Left ventricle myocardium inferior (tissue), 1 donor: Measurements from ENCODE around the gene TMIE. TPM values are rescaled to one million over a fixed set of nuclear protein-coding genes. Genes with fewer than 3 reads are reported as not detected.

Source experiments
- DNase-seq: peaks from one replicate; pipeline ENCODE4 v3.0.0-alpha.2; 2020
- H3K27ac ChIP-seq: fragments of 200-600 bp; replicated peaks from 2 replicates; pipeline ENCODE4 v1.8.0; 2021
- H3K27me3 ChIP-seq: fragments of 200-600 bp; 2 replicates; pipeline ENCODE4 v1.8.0; 2021; ENCODE audit warnings: low read depth
- H3K36me3 ChIP-seq: fragments of 200-600 bp; 2 replicates; pipeline ENCODE4 v1.8.0; 2021
- H3K4me1 ChIP-seq: fragments of 200-600 bp; 2 replicates; pipeline ENCODE4 v1.8.0; 2021
- H3K4me3 ChIP-seq: fragments of 200-600 bp; 2 replicates; pipeline ENCODE4 v1.8.0; 2021; ENCODE audit warnings: mild to moderate bottlenecking, moderate library complexity
- H3K9me3 ChIP-seq: fragments of 200-600 bp; replicated peaks from 2 replicates; pipeline ENCODE4 v1.8.0; 2021
- CTCF ChIP-seq: fragments of 200-600 bp; IDR thresholded peaks from 2 replicates; pipeline ENCODE4 v1.8.0; 2021; ENCODE audit warnings: antibody characterized with exemption, mild to moderate bottlenecking, borderline replicate concordance
- intact Hi-C: fragments of 100-400 bp; cut with micrococcal nuclease; formaldehyde crosslinking; loops from one replicate; pipeline ENCODE4 v1.11.0; 2022
- total RNA-seq: library from RNA; stranded (reverse); fragmentation: NEBNext Ultra II Directional; extraction: Animal tissue kit (Norgen Biotek cat#: 25700); gene quantifications from one replicate; pipeline ENCODE4 v1.2.1, GENCODE V29; 2021
- donor health status: DM: no; HTN: yes; CAD: no; lungs with severe emphysema.

The TMIE gene
- total RNA-seq, 1 donor from 2014 or later = 1.5 TPM

- Histone ChIP-seq H3K4me3 (no peak overlapping the region), H3K27me3 (no peaks in the 10 kb centered on the region), H3K27ac (no peak overlapping the region), H3K4me1 (peaks cover 15% of the 10 kb centered on the region), H3K9me3 (no peaks in the 10 kb centered on the region), H3K36me3 (no peaks in the 10 kb centered on the region)
- DNase-seq = peak; percentile 13
- no peak for TF ChIP-seq CTCF
- intact Hi-C loops = loop anchor here (5.0 kb wide), 1 partner anchor 201 kb away; no protein-coding TSS in a partner anchor
Measured at GRCh38 chr3:46705751-46706552, 4.8 kb downstream of the TMIE start.

GRCh38 chr3:46706771-46707582, 5.8 kb downstream of the TMIE start:
- no peak overlapping the region for H3K4me3 ChIP-seq
- no peak overlapping the region for H3K27ac ChIP-seq
- no peaks in the 10 kb centered on the region for H3K27me3 ChIP-seq
- H3K36me3 ChIP-seq = no peaks in the 10 kb centered on the region
- no peaks in the 10 kb centered on the region for H3K9me3 ChIP-seq
- no peak for TF ChIP-seq CTCF
- H3K4me1 ChIP-seq = peaks cover 12% of the 10 kb centered on the region
- intact Hi-C loops = loop anchor here (5.0 kb wide), 1 partner anchor 200 kb away; no protein-coding TSS in a partner anchor
- peak; percentile 11 for DNase-seq

GRCh38 chr3:46707601-46708011, 6.4 kb downstream of the TMIE start:
- no peak for TF ChIP-seq CTCF
- intact Hi-C loops = loop anchor here (5.0 kb wide), 1 partner anchor 200 kb away; no protein-coding TSS in a partner anchor
- H3K4me3 ChIP-seq = no peak overlapping the region

GRCh38 chr3:46708401-46709156, 7.4 kb downstream of the TMIE start:
- Histone ChIP-seq H3K27me3 (no peaks in the 10 kb centered on the region), H3K4me3 (no peak overlapping the region), H3K27ac (no peak overlapping the region), H3K4me1 (peaks cover 12% of the 10 kb centered on the region), H3K36me3 (no peaks in the 10 kb centered on the region), H3K9me3 (no peaks in the 10 kb centered on the region)
- TF ChIP-seq CTCF = no peak
- intact Hi-C loops = loop anchor here (5.0 kb wide), 1 partner anchor 199 kb away; no protein-coding TSS in a partner anchor
- peak; percentile 13 for DNase-seq

More at GRCh38 chr3:46707601-46708011, 6.4 kb downstream of the TMIE start:
- Histone ChIP-seq H3K36me3 (no peaks in the 10 kb centered on the region), H3K27me3 (no peaks in the 10 kb centered on the region), H3K27ac (no peak overlapping the region), H3K9me3 (no peaks in the 10 kb centered on the region), H3K4me1 (peaks cover 12% of the 10 kb centered on the region)
- peak; percentile 10 for DNase-seq

- H3K4me1 ChIP-seq = peaks cover 12% of the 10 kb centered on the region
- no peak for TF ChIP-seq CTCF
- H3K9me3 ChIP-seq = no peaks in the 10 kb centered on the region
- no peak for DNase-seq
- H3K36me3 ChIP-seq = no peaks in the 10 kb centered on the region
- no peak overlapping the region for H3K4me3 ChIP-seq
- no peak overlapping the region for H3K27ac ChIP-seq
- no peaks in the 10 kb centered on the region for H3K27me3 ChIP-seq
- intact Hi-C loops = loop anchor here (5.0 kb wide), 1 partner anchor 198 kb away; no protein-coding TSS in a partner anchor
Measured at GRCh38 chr3:46709157-46709654, 8.0 kb downstream of the TMIE start.
